Occipital lobe (tissue), 2 donors: ENCODE data around the gene CDCA3. TPM values are rescaled to one million over a fixed set of nuclear protein-coding genes. Genes with fewer than 3 reads are reported as not detected.
"Not testable (repeated sequence)": the region's sequence is repeated elsewhere in the genome, so short reads cannot be mapped to it uniquely, and the experiment has no call there.

ENCODE experiments used
- DNase-seq: peaks from one replicate; lab custom pipeline; 2025; lab: John Stamatoyannopoulos, UW
- total RNA-seq: library from RNA; depleted of rRNA; stranded (reverse); fragments of >200 nt; gene quantifications from one replicate; pipeline ENCODE4 v1.2.3, GENCODE V29; 2014

Gene CDCA3
- 3.9 TPM for total RNA-seq

DNA sequence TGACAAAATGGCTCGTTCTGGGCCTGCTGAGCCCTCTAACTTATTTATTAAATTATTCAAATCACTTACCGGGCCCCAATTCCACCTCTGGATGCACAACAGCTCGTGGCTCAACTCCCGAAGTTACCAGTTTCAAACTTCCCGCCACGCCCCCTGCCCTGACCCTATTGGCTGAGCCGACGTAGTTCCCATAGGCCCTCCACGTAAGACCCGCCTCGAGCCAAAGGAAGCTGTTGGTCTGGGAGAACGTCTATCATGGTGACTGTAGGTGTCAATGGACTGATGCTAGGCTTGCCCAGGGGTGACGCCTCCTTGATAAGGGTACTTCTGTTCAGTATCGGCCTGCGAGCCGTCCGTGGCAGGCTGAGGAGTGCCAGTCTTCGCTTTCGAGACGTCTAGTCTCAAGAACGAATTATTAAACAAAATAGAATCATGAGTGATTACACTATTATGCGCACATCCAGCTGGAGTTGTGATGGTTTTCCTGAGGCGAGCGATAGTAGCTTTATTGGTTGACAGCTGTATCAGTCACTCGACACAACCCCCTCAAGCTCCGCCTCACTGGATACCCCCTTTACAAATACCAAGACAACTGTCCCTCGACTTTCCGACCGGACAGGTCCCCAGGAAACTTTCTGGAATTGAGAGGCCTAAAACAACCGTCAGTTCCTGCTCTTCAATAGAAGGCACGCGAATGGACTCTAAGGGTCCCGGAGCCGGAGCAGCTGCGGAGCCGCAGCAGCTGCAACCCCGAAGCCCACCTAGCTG is at the start of gene CDCA3:
CDCA3 (minus strand) TSS at position 134 of the 768 bp plus-strand sequence. CDS start 334 bp downstream, outside the sequence.
- DNase-seq, result peak; percentile 93

GRCh38 chr12:6899837-6900519 is 48.9 kb upstream of the CDCA3 start:
- DNase-seq, result peak; percentile 40

DNA sequence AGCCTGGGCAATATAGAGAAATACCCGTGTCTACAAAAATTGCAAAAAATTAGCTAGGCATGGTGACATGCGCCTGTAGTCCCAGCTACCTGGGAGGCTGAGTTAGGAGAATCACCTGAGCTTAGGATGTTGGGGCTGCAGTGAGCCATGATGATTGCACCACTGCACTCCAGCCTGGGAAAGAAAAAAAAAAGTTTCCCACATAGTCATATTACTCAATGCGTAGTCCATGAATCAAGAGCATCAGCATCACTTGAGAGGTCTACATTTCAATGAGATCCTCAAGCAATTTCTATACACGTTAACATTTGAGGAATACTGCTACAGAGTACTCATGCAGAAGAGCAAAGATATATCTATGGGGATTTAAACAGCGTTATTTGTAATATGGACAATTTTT is 48.3 kb upstream of the CDCA3 start:
- DNase-seq, result no peak

DNA sequence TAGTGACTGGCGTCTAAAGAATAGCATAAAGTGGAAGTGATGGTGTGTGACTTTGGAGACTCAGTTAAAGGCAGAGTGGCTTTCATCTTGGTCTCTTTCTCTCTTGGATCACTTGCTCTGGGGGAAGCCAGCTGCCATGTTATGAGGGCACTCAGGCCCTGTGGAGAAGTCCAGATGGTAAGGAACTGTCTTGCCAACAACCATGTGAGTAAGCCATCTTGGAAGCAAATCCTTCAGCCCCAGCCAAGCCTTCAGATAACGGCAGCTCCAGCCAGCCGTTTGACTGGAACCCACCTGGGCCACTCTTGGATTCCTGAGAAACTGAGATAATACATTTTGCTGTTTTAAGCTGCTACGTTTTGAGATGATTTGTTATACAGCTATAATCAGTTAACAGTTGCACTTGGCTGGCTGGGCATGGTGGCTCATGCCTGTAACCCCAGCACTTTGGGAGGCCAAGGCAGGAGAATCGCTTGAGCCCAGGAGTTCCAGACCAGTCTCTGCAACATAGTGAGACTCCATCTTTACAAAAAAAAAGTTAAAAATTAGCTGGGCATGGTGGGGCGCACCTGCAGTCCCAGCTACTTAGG is 45.9 kb upstream of the CDCA3 start:
- DNase-seq, result no peak

DNA sequence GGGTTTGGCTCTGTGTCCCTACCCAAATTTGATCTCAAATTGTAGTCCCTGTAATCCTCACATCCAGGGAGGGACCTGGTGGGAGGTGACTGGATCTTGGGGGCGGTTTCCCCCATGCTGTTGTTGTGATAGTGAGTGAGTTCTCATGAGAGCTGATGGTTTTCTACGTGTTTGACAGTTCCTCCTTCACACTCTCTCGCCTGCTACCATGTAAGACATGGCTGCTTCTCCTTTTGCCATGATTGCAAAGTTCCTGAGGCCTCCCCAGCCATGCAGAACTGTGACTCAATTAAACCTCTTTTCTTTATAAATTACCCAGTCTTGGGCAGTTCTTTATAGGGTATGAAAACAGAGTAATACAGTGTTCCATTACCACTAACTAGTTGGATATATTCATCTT is 43.2 kb upstream of the CDCA3 start:
- no peak for DNase-seq

- not testable (repeated sequence) for DNase-seq
These were observed 41.6 kb upstream of the CDCA3 start for GRCh38 chr12:6892683-6893082.

- no peak for DNase-seq
These were observed 40.5 kb upstream of the CDCA3 start for GRCh38 chr12:6891646-6892001.

DNA sequence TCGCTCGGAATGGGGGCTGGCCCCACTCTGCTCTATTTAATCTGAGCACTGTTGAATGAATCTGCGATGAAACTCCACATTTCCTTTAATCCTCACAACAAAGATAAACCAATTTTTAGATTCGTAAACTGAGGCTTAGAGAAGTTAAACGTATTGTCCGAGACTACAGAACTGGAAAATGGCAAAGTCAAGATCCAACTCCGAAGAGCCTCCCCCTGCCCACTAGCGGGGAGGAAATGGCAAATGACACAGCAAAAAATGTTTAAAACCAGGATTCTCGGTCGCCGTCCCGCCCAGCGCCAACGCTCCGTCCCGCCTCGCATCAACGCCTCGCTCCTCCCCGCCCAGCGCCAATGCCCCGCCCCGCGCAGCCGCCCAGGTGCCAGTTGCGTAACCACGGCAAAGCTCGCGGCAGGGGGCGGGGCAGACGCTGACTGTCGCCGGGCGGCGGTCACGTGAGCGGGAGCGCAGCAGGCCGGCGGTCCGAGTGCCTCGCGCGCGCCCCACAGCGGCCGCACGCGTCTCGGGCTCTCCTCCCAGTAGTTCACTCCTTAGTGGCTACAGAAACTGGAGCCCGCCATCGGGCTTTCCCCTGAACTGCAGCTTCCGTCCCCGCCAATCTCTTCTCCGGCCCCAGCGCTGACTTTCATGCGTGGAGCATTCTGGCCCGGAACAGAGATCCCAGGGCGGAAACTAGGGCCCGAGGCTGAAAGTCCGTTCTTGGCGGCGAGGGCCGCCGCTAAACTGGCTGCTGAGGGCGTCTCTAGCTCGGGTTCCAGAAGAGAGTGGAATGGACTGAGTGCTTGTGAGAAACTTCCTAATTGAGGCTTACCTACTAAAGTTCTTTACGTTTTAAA is 39.9 kb upstream of the CDCA3 start:
- DNase-seq, result peak; percentile 94

DNA sequence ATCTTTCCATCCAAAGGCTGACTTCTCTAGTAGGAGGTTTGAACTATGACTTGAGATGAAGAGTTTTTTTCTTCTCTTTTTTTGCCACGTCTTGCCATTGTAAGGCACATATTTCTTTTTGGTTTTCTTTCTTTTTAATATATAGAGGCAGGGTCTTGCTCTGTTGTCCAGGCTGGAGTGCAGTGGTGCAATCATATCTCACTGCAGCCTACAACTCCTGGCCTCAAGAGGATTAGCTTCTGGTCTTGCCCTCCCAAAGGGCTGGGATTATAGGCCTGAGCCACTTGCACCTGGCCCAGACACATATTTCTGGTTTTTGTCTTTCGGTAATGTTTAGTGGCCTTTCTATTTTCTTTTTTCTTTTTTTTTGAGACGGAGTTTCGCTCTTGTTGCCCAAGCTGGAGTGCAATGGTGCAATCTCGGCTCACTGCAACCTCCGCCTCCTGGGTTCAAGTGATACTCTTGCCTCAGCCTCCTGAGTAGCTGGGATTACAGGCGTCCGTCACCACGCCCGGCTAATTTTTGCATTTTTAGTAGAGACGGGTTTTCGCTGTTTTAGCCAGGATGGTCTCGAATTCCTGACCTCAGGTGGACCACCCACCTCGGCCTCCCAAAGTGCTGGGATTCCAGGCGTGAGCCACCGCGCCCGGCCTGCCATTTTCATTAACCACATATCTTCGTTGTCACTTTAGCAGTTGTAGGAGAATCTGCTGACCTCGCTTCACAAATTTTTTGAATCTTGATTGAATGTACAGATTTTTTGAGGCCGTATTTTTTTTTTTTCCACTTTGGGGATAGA is 38.9 kb upstream of the CDCA3 start:
- DNase-seq, result not testable (repeated sequence)

DNA sequence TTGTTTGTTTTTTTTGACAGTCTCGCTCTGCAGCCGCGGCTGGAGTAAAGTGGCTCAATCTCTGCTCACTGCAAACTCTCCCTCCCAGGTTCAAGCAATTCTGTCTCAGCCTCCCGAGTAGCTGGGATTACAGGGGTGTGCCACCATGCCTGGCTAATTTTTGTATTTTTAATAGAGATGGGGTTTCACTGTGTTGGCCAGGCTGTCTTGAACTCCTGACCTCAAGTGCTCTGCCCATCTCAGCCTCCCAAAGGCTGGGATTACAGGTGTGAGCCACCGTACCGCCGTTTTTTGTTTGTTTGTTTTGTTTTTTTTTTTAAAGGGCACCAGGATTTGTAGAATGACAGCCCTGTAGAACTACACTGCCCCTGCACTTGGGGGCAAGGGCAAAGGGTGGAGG is 37.7 kb upstream of the CDCA3 start:
- DNase-seq, result not testable (repeated sequence)

GRCh38 chr12:6888360-6888759 is 37.3 kb upstream of the CDCA3 start:
- no peak for DNase-seq

- no peak for DNase-seq
These were observed 36.4 kb upstream of the CDCA3 start for GRCh38 chr12:6887460-6887859.

DNA sequence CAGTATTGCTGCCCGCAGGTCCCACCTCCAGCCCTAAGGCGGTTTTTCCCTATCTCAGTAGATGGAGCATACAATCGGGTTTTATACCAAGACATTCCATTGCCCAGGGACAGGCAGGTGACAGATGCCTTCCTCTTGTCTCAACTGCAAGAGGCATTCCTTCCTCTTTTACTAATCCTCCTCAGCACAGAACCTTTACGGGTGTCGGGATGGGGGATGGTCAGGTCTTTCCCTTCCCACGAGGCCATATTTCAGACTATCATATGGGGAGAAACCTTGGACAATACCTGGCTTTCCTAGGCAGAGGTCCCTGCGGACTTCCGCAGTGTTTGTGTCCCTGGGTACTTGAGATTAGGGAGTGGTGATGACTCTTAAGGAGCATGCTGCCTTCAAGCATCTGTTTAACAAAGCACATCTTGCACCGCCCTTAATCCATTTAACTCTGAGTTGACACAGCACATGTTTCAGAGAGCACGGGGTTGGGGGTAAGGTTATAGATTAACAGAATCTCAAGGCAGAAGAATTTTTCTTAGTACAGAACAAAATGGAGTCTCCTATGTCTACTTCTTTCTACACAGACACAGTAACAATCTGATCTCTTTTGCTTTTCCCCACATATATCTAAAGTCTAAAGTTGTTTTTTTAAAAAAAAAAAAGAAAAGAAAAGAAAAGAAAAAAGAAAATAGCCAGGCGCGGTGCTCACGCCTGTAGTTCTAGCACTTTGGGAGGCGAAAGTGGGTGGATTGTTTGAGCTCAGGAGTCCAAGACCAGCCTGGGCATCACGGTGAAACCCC is 35.3 kb upstream of the CDCA3 start:
- not testable (repeated sequence) for DNase-seq

- DNase-seq, result no peak
These were observed 33.5 kb upstream of the CDCA3 start for GRCh38 chr12:6884539-6884938.

GRCh38 chr12:6883683-6884082 is 32.6 kb upstream of the CDCA3 start:
- DNase-seq, result no peak

- no peak for DNase-seq
These were observed 32.2 kb upstream of the CDCA3 start for GRCh38 chr12:6883252-6883651.

GRCh38 chr12:6879824-6880223 is 28.7 kb upstream of the CDCA3 start:
- not testable (repeated sequence) for DNase-seq

GRCh38 chr12:6874015-6874368 is 22.9 kb upstream of the CDCA3 start:
- not testable (repeated sequence) for DNase-seq

- DNase-seq, result peak; percentile 94
These were observed 22.3 kb upstream of the CDCA3 start, which contains the start of gene SPSB2 for GRCh38 chr12:6873094-6874014. TSS of gene SPSB2 (minus strand) at chr12:6873303. CDS start at chr12:6872901, 402 bp downstream.
